HG03135 (cell line): ENCODE results near the gene KIF5A.
"Not testable (repeated sequence)": the region's sequence is repeated elsewhere in the genome, so short reads cannot be mapped to it uniquely, and the experiment has no call there.

Experiments
- ATAC-seq: cut with Tn5 transposase; IDR thresholded peaks from one replicate; pipeline ENCODE4 v1.9.1; 2021; ENCODE audit warnings: mild to moderate bottlenecking, moderate library complexity; ENCODE audit not compliant: unreplicated experiment

KIF5A gene

DNA sequence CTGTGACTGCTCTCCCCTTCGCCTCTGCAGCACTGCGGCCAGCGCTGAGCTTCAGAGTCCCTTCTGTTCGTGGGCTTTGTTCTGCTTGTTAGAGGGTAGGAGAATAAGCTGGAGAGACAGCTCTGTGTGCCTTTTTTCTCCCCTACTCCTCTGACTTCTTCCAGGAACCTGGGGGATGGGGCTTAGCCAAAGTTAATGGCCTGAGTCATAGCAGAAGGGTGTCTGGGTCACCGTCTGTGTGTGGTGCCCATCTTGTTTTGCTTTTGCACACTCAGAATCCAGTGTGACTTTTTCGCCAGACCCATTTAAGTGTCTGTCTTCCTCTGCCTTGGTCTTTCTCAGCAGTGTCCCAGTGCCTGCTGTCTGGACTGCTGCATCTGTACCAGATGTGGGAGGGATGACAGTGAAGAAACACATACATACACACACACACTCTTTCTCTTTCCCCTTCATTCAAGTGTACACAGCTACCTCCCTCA, 3.0 kb downstream of the KIF5A start:
- ATAC-seq: no peak

DNA sequence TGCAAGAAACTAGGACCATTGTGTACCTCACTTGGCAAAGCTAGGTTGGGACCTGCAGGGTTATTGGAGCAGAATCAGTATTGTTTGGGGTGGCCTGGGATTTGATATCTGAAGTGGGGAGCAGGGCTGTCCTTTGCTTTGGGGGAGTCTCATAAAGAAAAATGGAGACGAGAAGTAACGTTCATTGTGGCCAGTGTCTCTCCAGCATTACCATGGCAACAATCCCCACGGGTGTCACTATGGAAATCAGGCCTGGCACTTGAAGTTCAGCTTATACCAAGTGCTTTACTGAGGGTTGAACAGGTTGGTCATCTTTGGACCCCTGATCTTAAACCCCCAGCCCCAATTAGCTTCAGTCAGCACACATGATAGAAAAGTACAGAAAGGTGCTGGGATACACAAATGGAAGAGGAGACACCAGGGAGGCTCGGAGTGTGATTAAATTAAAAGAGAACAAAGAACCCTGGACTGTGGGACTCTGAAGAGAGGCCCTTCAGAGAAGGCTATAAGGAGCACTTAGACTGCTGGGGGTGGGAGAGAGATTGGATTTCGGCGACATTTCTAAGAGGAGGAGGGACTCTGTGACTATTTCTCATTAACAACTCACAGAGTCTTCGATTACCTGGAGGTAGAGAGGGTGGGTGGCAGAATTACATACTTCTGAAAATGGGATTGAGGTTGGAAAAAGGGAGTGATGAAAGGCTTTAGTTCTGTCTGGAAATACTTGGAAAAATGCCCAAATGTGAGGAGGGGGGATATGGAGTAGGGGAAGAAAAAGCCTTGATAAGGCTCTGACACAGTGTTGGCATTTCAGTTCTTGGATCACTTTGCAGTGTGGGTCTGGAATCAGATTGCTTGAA, 3.7 kb downstream of the KIF5A start:
- no peak for ATAC-seq

DNA sequence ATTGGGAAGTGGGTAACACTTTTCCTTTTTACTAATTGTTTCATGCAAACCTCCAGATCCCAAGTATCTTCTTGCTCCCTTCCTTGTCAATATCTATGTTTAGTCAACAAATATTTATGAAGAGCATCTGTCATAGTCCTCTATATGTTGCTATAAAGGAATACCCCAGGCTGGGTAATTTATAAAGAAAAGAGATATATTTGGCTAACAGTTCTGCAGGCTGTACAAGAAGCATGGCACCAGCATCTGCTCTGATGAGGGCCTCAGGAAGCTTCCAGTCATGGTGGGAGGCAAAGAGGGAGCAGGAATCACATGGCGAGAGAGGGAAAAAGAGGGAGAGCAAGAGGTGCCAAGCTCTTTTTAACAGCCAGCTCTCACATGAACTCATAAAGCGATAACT, 4.6 kb downstream of the KIF5A start:
- ATAC-seq: no peak

DNA sequence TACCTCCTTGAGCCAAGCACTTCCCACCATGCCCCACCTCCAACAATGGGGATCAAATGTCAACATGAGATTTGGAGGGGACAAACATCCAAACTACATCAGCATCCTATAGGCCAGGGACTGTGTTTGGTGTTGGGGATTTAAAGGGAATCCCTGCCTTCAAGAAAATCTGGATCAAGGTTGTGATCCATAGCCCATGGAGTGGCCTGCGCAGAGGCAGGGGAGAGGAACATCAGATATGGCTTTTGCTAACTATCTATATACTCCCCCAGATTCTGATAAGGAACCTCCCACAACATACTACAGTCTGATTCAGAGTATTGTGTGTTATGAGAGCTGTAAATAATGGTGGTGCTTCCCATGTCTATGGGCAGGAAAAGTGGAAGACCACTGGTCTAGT, 5.1 kb downstream of the KIF5A start:
- ATAC-seq: no peak

DNA sequence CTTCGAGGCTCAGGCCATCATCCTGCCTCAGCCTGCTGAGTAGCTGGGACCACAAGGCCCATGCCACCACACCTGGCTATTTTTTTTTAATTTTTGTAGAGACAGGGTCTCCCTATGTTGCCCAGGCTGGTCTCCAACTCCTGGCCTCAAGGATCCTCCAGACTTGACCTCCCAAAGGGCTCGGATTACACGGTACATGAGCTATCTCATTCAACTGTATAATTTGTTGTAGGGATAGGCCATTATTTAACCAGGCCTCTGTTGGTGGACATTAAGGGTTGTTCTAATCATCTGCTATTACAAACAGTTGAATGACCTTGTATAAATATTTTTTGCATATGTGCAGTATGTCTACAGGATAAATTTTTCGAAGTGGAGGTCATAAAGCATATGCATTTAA, 9.0 kb downstream of the KIF5A start:
- no peak for ATAC-seq

DNA sequence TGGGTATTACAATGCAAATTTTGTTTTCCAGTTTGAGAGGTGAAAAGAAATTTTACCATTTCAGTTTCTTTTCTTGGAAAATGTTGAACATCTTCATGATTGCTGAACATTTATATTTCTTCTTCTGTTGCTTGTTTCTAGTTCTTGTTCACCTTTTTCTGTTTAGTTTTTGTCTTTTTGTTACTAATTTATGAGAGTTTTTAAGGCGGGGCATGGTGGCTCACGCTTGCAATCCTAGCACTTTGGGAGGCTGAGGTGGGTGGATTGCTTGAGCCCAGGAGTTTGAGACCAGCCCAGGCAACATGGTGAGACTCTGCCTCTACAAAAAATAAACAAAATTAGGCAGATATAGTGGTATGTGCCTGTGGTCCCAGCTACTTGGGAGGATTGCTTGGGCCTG, 10.7 kb downstream of the KIF5A start:
- no peak for ATAC-seq

DNA sequence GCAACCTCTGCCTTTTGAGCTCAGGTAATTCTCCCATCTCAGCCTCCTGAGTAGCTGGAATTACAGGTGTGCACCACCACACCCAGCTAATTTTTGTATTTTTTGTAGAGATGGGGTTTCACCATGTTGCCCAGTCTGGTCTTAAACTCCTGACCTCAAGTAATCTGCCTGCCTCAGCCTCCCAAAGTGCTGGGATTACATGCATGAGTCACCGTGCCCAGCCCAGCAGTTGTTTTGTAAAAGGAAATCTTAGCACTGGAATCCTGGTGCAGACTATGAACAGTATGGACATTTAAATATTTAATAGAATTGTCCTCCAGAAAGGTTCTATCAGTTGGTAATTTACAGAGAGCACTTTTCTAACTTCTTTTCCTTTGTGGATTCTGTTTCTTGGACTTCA, 11.3 kb downstream of the KIF5A start:
- ATAC-seq: not testable (repeated sequence)

DNA sequence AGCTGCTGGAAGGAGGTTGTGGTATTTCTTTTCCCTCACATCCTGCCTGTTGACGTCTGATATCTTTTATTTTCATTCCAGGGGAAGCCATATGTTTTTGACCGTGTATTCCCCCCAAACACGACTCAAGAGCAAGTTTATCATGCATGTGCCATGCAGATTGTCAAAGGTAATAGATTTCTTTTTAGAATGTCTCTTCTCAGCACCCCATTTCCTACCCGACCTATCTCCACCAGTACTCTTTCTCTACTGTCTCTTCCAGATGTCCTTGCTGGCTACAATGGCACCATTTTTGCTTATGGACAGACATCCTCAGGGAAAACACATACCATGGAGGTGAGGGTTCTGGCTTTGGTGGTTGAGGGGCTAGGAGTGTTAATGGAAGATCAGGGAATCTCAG, 13.5 kb downstream of the KIF5A start:
- no peak for ATAC-seq

DNA sequence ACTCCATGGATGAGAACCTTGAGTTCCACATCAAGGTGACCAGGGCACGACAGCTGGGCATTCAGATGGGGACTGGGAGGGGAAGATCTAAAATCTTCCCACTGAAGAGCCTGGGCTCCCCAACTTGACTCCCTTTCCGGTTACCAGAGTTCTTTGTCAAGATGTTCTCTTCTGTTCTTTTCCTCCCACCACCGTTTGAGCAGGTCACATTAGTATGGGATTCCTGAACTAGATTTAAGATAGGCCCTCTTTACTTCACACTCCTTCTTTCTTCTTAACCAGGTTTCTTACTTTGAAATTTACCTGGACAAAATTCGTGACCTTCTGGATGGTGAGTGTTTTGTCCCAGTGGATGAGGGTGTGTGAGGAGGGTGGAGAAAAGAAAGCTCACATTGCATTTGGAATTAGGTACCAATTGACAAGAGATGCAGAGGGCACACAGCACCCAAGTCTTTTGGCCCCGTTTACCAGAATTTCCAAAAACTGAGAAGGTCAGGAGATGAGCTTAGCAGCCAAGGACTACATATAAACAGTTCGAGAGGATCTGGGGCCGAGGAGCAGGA, 14.4 kb downstream of the KIF5A start:
- no peak for ATAC-seq

DNA sequence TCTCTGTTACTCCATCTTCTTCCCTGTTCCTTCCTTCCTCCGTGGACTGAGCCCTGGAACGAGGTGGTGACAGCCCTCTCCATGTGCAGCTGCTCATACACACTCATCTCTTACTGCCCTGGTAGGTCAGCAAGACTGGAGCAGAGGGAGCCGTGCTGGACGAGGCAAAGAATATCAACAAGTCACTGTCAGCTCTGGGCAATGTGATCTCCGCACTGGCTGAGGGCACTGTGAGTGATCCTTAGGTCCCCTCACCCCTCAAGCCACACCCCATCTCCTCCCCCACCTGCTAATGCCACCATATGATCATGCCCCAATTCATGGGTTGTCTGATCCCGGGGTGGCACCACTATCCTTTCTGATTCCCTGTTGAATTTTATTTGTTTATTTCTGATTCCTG, 19.0 kb downstream of the KIF5A start:
- ATAC-seq: no peak

DNA sequence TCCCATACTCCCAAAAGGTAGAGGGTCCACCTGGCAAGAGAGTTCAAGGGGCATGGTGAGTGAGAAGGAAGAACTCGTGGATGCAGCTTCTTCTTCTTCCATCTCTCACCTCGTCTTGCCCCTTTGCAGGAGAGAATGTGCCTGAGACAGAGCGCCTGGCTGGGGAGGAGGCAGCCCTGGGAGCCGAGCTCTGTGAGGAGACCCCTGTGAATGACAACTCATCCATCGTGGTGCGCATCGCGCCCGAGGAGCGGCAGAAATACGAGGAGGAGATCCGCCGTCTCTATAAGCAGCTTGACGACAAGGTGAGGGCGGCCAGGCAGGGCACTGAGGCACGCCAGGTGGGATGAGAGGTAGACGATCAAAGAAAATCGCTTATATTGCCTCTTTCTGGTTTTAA, 20.0 kb downstream of the KIF5A start:
- ATAC-seq: no peak

DNA sequence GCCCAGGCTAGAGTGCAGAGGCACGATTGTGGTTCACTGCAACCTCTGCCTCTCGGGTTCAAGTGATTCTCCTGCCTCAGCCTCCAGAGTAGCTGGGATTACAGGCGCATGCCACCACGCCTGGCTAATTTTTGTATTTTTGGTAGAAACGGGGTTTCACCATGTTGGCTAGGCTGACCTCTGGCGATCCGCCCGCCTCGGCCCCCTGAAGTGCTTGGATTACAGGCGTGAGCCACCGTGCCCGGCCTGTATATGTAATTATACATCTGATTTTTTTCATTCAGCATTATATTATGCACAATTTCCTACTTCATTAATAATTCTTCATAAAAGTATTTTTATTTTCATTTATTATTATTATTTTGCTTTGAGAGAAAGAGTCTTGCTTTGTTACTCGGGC, 20.6 kb downstream of the KIF5A start:
- ATAC-seq: not testable (repeated sequence)

DNA sequence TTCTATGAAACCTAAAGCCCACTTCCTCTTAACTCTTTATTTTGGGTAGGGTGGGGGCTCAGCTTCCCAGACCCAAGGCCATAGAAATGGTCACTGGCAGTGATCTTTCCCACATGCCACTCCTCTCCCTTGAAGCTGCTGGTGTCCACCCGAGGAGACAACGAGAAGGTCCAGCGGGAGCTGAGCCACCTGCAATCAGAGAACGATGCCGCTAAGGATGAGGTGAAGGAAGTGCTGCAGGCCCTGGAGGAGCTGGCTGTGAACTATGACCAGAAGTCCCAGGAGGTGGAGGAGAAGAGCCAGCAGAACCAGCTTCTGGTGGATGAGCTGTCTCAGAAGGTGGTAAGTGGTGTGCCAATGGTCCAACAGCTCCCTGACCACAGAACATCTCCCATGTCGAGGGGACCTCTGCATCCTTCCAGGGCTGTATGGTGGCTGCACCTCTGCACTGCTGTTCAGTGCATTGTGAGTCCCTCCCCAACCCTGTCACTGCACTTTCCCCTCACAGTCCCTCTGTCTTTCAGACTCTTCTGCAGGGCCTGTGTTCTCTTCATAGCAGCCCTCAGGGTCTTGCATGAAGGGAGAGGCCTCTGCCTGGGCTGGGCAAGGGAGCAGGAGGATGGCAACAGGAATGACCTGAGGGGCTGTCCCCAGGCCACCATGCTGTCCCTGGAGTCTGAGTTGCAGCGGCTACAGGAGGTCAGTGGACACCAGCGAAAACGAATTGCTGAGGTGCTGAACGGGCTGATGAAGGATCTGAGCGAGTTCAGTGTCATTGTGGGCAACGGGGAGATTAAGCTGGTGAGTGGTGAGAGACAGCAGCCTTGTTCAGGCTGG, 22.3 kb downstream of the KIF5A start:
- ATAC-seq: no peak

DNA sequence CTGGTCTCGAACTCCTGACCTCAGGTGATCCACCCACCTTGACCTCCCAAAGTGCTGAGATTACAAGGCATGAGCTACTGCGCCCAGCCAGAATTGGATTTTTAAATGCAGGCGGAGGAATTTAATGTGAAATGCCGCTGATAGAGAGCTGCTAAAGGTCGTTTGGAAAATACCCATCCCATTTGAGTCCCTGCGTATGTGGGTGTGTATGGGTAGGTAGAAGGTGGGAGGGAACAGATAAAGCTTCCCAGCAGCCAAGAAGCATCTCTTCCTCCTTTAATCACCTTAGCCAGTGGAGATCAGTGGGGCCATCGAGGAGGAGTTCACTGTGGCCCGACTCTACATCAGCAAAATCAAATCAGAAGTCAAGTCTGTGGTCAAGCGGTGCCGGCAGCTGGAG, 25.0 kb downstream of the KIF5A start:
- ATAC-seq: no peak

DNA sequence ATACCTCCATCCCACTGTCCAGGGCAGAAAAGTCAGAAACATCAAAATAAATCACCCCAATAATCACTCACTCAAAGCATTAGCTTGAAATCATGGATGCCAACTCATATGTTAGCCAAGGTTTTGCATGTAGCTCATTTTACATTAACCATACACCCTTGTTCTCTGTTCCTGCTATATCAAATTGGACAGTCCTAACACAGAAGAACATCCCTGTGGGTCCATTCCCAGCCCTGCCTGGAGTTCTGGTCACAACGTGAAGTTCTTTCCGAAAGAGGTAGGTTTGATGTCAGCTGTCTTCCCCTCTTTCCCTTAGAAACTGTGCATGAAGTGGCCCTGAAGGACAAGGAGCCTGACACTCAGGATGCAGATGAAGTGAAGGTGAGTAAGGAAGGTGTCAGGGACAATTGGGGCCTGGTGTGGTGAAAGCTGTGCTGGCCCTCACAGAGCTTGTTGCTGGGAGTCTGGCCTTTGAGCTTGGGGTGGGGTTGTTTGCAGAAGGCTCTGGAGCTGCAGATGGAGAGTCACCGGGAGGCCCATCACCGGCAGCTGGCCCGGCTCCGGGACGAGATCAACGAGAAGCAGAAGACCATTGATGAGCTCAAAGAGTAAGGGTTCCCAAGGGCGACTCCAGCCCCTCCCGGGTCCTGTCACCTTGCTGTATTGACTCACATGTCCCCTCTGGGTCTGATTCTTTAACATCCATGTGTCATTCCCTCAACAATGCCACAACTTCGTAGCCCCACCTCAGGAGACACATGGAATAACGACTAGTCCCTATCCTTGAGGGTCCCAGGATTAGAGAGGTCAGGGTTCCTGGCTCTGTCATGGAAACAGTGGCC, 26.1 kb downstream of the KIF5A start:
- ATAC-seq: no peak

DNA sequence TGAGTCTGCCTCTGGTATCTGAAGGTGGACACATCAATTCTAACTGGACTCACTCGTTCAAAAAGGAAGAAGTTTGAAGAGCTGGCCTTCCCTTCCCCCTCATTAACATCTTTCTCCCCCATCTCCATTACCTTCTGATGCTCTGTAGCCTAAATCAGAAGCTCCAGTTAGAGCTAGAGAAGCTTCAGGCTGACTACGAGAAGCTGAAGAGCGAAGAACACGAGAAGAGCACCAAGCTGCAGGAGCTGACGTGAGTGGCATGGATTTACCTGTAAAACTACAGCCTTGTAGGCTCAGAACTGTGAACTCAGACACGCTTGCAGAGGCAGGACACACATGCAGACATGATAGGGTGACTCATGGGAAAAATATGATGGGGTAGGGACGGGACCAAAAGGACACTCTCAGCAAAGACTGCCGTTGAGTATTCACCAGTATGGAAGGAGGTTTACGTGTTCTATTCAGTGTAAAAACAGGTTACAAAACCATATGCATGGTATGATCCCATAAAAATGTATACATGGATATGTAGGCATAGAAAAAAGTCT, 26.8 kb downstream of the KIF5A start:
- ATAC-seq: no peak

DNA sequence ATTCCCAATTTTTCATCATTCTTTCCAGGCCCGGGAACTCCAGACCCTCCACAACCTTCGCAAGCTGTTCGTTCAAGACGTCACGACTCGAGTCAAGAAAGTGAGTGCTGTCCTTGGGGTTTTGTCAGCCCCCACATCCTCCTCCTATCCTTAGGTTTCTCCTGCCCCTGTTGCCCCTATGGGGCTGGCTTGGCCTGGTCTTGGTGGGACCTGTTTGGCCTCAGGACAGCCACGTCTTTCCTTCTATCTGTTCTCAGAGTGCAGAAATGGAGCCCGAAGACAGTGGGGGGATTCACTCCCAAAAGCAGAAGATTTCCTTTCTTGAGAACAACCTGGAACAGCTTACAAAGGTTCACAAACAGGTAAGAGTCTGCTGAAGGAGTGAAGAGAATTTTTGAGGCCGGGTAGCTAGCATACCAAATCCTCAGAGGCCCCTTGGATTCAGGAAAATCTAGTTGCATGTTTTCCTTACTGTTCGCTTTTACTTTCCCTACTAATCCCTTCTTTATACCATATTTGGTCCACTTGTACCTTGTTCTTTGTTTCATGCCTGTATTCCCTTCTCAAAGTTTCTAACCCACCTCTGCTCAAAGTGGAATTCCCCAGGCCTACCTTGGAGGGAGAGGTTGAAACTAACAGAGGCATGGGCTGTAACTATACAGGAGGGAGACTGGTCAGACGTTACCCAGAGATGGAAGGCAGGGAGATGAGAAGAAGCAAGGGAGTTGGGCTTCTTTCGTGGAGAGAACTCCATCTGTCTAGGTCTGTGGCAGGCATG, 28.3 kb downstream of the KIF5A start:
- ATAC-seq: no peak

DNA sequence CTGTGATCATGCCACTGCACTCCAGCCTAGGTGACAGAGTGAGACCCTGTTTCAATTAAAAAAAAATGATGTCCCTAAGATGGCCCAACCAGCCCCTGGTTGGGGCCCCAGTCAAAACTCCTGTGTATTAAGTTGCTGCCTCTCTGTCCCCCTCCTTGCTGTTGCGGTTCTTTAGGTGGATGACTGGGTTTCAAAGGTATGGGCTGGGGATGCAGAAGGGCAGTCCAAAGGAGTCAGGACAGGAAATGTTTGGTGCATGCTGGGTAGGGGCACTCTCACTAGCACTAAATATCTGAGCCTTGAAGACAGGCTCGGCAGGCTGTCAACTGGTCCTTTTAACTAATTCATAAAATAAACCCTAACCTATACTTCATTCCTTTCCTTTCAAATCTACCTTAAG, 29.2 kb downstream of the KIF5A start:
- ATAC-seq: no peak

DNA sequence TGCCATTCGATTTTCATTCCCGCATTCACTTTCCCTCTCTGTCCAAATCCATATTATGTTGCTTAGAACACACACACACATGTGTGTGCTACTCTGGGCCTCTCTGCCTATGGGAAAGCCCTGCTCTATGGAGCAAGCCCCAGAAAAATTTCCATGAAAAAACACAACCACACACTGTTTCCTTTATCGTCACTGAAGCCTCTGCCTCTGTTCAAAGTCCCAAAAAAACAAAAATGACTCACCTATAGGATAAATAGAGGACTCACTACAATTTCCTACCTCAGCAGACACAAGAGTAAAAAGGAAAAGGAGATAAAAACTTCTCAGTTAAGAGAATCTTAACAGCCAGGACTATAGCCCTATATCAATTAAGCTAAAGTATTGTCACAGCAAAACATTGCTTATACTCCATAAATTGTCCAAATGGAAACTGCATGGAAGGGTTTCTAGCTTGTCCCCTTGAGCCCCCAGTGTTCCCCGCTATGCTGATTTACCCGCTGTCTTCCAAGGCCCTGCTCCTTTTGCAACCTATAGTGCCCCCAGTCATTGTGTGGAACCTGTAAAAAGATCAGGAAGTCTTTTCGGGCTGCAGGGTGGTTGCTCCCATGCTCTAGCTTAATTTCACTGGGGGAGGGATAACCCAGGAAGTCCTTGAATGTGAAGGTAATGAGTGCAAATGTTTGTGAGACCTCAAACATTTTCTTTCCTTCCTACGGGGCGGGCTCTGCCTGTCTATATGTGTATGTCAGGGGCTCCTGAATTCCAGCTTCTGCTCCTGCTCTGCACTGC, 30.0 kb downstream of the KIF5A start:
- no peak for ATAC-seq
